ENCODE measurements around the gene GKN1. TPM values are rescaled to one million over a fixed set of nuclear protein-coding genes. Genes with fewer than 3 reads are reported as not detected.

GKN1 gene
- total RNA-seq, 1 donor from 2014 or later, result not detected

DNA sequence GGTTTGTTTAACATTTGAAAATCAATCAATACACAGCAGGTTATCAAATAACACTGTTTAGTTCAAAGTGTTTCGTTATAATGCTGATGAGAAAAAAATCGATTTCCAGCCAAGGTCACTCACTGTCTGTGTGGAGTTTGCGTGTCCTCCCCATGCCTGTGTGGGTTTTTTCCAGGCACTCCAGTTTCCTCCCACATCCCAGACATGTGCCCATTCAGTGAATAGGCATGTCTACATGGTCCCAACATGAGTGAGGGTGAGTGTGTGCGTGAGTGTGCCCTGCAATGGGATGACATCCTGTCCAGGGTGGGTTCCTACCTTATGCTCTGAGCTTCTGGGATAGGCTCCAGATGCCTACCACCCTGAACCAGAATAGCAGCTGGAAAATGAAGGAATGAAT lies 13.1 kb upstream of the GKN1 start:
- DNase-seq, result no peak

GRCh38 chr2:68964282-68964681 lies 10.2 kb upstream of the GKN1 start:
- no peak for DNase-seq

DNA sequence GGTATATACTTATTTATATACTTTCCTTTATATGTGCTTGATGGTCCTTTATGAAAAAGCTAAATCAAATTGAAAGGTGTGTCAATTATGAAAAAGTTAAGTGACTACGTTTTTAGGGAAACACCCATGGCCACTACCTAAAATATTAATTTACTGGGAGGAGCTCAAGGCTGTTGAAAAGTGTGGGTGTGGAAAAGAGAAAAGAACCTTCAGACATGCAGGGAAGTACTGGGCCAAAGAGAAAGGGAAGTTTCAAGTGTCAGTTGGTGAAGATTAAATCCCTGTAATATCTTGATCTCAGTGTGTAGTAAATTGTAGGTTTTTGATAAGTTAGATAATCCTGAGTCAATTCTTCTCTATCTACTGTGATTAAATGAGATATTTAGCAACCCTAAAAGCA lies 6.2 kb upstream of the GKN1 start:
- DNase-seq, result no peak

DNA sequence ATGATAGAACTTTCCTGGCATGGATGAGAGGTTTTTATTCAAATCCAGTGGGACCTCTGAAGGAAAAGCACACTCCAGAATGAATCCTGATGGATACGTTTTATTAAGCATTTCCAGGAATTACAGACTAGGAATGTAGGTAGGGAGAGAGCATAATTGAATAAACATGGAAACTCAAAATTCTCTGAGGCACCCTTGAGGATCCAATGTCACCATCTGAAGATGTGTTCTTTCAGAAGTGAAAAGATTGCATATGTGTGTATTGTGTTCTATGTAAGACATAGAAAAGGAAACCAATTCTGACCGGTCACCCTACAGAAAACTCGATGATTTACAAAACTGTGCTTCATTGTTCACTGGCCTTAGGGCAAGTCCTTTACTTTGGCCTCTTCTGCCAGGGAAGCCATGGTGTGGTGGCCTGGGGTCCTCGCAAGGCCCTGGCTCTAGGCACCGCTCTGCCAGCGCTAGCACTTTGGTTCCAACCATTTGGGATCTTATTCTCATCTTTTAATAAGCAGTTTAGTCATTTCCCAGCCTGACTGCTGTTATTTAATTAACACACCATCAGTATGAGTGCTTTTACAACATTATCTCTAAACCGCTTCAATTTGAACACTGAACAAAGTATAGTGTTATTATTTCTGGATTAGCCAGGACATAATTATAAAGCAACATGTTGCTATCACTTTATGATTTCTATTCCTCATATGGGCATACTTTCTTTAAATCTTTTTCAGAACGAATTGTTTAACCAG lies 4.5 kb upstream of the GKN1 start:
- no peak for DNase-seq

- DNase-seq, result no peak
These were observed 3.7 kb upstream of the GKN1 start for GRCh38 chr2:68970566-68971265.

DNA sequence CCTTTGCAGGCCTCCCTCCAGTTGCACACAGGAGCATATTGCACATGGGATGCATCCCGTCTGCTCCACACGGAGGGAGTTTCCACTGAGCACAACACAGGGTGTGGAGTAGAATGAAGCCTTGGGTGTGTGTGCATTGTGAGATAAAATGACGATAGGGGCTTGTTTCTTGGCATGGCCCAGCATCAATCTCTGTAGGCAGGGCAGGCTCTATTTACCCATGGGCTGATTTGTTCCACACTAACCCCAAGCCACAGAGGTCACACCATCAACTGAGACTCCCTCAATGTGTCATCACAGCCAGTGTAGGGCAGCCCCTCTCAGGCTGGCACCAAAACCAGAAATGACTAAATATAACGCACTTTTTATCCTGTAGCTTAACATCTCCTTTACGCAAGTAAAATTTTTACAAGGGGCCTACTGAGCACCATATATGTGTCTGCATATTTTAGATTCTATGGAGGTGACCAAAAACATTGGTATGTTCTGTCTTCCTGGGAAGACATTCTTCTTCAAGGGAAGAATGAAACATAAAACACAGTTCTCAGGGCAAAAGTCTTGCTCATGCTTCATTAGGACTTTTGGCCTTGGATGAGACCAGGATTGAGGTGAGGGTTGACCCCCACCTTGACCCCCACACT lies 2.7 kb upstream of the GKN1 start:
- DNase-seq, result no peak

- DNase-seq, result no peak
These were observed 670 bp downstream of the GKN1 start for GRCh38 chr2:68974946-68975665.

DNA sequence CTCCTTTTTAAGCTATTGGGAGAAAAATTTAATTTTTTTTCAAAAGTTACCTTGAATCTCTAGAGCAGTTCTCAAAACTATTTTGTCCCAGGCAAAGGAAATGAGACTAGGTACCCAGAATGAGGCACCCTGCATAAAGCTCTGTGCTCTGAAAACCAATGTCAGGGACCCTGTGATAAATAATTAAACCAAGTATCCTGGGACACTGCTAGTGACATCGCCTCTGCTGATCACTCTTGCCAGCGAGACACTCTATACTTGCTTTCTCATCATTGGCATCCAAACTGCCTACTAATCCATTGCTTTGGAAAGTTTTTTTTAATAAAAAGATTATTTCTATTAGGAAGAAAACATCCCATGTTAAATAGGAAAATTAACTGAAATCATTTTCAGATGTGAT lies 1.4 kb downstream of the GKN1 start:
- no peak for DNase-seq

- DNase-seq, result no peak
These were observed 3.0 kb downstream of the GKN1 start for GRCh38 chr2:68977453-68977852.

- DNase-seq, result no peak
These were observed 3.7 kb downstream of the GKN1 start for GRCh38 chr2:68978098-68978497.

- no peak for DNase-seq
These were observed 6.5 kb downstream of the GKN1 start for GRCh38 chr2:68980956-68981355.

DNA sequence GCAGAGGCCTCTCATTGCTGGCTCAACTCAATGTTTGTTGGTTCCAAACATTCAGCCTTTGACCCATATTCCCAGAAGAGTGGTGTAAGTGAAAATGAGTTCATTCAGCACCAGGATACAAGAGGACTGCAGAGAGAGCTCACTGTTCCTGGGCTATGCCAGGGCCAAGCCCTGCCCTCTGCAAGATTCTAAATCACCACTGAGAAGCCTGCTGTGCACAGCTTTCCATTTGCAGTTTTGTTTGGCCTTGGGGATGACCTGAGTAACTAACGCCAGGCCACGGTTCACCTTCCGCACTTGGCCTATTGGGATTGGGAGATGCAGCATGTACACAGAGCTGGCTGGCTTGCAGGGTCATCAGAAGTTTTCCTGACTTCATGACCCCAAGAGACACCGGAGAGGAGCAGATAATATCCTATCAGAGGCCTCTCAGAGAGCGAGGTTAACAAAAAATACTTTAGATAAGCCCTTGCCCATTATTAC lies 12.6 kb downstream of the GKN1 start:
- DNase-seq, result no peak

GRCh38 chr2:68989035-68989434 lies 14.6 kb downstream of the GKN1 start:
- no peak for DNase-seq

DNA sequence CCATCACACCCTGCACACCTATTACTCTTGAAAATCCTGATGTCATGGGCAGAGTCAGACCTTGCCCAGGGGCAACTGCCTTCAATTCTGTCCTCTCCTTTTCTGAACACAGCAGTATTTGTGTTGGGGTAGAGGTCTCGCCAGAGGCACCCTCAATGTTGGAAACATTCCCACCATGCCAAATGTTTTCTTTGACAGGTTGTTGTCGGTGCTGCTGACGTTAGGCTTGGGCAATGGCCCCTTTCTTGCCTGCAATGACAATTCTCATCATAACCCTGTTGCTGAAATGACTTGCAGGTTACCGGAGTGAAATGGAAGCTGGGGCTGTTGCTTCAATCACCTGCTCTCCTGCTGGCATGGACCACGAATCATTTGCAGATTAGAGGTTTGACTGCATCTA lies 17.9 kb downstream of the GKN1 start:
- no peak for DNase-seq

- DNase-seq, result no peak
These were observed 18.5 kb downstream of the GKN1 start for GRCh38 chr2:68992933-68993332.

GRCh38 chr2:68993660-68994059 lies 19.2 kb downstream of the GKN1 start:
- DNase-seq, result no peak

- DNase-seq, result no peak
These were observed 20.4 kb downstream of the GKN1 start for GRCh38 chr2:68994864-68995263.

GRCh38 chr2:68995916-68996315 lies 21.5 kb downstream of the GKN1 start:
- no peak for DNase-seq

GRCh38 chr2:68997401-68997800 lies 23.0 kb downstream of the GKN1 start:
- no peak for DNase-seq

- no peak for DNase-seq
These were observed 27.4 kb downstream of the GKN1 start for GRCh38 chr2:69001879-69002278.

- DNase-seq, result no peak
These were observed 29.3 kb downstream of the GKN1 start for GRCh38 chr2:69003731-69004130.

DNA sequence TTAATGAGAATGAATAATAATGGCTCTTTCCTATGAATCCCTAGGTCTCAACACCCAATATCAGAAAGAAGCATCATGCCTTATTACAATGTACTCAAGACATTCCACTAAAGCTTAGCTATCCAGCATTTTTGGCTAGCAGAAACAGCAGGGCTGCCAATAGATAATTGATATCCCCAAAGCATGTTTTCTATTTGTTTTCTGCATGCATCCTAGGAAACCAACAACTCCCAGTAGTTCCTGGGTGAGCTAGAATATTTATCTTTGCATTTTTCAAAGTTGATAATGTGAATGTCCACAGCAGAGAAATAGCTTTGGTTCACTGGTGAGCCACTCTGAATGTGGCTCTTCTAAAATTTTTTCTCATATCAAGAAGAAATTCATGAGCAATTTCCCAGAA lies 32.7 kb downstream of the GKN1 start:
- DNase-seq, result no peak

- DNase-seq, result peak; percentile 8
These were observed 33.2 kb downstream of the GKN1 start for GRCh38 chr2:69007603-69008002.
